WTC11 (cell line): ENCODE measurements around the gene STAG2.

ENCODE experiments used
- ATF1 ChIP-seq: sonication (generic); formaldehyde crosslinking; IDR thresholded peaks from 2 replicates; pipeline ENCODE4 v1.8.1; 2023; ENCODE audit warnings: mild to moderate bottlenecking, moderate library complexity, missing genetic modification reagents
- FOXP1 ChIP-seq: sonication (generic); formaldehyde crosslinking; IDR thresholded peaks from 2 replicates; pipeline ENCODE4 v1.8.0; 2022; ENCODE audit warnings: missing genetic modification reagents, mild to moderate bottlenecking, moderate library complexity, borderline replicate concordance
- MLX ChIP-seq: sonication (generic); formaldehyde crosslinking; IDR thresholded peaks from 2 replicates; pipeline ENCODE4 v1.8.1; 2023; ENCODE audit warnings: mild to moderate bottlenecking, missing genetic modification reagents, moderate library complexity
- TF ChIP-seq, protein P1 (sequence below): fragments of 250-450 bp; sonication (Bioruptor Pico); IDR thresholded peaks from 2 replicates; pipeline ENCODE4 v1.8.0; 2021; ENCODE audit warnings: mild to moderate bottlenecking
- TF ChIP-seq, protein P2 (sequence below): fragments of 200-600 bp; IDR thresholded peaks from 2 replicates; pipeline ENCODE4 v1.8.0; 2022; ENCODE audit warnings: antibody characterized with exemption
- TF ChIP-seq, protein P3 (sequence below): sonication (generic); formaldehyde crosslinking; IDR thresholded peaks from 2 replicates; pipeline ENCODE4 v1.8.0; 2022; ENCODE audit warnings: mild to moderate bottlenecking, missing genetic modification reagents
- TF ChIP-seq, protein P4 (sequence below): sonication (generic); formaldehyde crosslinking; IDR thresholded peaks from 2 replicates; pipeline ENCODE4 v1.8.0; 2022; ENCODE audit warnings: mild to moderate bottlenecking, missing genetic modification reagents

DNA sequence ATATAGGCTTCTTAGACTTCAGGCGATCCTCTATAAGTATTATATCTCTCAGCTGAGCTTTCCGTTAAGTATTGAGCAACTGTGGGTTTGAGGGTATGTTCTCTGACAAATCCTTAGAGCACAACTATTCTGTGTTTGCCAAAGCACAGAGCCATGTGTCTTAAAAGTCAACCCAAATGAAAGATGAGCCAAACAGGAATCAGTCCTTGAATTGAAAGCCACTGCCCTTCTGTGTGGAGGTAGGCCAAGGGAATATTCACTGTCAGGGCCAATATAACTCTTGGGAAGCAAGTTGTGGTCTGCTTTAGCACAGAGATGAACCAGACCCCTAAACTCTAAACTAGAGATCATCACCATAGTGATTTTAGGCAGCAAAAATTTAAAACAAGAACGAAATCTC is 164.0 kb downstream of the STAG2 start:
- TF ChIP-seq MLX (no peak), FOXP1 (CRISPR knock-in tag) (no peak), ATF1 (CRISPR knock-in tag) (no peak)
- TF ChIP-seq, protein P1, sequence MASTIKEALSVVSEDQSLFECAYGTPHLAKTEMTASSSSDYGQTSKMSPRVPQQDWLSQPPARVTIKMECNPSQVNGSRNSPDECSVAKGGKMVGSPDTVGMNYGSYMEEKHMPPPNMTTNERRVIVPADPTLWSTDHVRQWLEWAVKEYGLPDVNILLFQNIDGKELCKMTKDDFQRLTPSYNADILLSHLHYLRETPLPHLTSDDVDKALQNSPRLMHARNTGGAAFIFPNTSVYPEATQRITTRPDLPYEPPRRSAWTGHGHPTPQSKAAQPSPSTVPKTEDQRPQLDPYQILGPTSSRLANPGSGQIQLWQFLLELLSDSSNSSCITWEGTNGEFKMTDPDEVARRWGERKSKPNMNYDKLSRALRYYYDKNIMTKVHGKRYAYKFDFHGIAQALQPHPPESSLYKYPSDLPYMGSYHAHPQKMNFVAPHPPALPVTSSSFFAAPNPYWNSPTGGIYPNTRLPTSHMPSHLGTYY (CRISPR knock-in tag), result no peak
- TF ChIP-seq, protein P2, sequence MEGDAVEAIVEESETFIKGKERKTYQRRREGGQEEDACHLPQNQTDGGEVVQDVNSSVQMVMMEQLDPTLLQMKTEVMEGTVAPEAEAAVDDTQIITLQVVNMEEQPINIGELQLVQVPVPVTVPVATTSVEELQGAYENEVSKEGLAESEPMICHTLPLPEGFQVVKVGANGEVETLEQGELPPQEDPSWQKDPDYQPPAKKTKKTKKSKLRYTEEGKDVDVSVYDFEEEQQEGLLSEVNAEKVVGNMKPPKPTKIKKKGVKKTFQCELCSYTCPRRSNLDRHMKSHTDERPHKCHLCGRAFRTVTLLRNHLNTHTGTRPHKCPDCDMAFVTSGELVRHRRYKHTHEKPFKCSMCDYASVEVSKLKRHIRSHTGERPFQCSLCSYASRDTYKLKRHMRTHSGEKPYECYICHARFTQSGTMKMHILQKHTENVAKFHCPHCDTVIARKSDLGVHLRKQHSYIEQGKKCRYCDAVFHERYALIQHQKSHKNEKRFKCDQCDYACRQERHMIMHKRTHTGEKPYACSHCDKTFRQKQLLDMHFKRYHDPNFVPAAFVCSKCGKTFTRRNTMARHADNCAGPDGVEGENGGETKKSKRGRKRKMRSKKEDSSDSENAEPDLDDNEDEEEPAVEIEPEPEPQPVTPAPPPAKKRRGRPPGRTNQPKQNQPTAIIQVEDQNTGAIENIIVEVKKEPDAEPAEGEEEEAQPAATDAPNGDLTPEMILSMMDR, result no peak
- TF ChIP-seq, protein P3, sequence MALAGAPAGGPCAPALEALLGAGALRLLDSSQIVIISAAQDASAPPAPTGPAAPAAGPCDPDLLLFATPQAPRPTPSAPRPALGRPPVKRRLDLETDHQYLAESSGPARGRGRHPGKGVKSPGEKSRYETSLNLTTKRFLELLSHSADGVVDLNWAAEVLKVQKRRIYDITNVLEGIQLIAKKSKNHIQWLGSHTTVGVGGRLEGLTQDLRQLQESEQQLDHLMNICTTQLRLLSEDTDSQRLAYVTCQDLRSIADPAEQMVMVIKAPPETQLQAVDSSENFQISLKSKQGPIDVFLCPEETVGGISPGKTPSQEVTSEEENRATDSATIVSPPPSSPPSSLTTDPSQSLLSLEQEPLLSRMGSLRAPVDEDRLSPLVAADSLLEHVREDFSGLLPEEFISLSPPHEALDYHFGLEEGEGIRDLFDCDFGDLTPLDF (CRISPR knock-in tag), result no peak
- TF ChIP-seq, protein P4, sequence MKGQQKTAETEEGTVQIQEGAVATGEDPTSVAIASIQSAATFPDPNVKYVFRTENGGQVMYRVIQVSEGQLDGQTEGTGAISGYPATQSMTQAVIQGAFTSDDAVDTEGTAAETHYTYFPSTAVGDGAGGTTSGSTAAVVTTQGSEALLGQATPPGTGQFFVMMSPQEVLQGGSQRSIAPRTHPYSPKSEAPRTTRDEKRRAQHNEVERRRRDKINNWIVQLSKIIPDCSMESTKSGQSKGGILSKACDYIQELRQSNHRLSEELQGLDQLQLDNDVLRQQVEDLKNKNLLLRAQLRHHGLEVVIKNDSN (CRISPR knock-in tag), result no peak
